Measurements from ENCODE around the gene WWC1.
"Not testable (repeated sequence)": the region's sequence is repeated elsewhere in the genome, so short reads cannot be mapped to it uniquely, and the experiment has no call there.

WWC1 gene

DNA sequence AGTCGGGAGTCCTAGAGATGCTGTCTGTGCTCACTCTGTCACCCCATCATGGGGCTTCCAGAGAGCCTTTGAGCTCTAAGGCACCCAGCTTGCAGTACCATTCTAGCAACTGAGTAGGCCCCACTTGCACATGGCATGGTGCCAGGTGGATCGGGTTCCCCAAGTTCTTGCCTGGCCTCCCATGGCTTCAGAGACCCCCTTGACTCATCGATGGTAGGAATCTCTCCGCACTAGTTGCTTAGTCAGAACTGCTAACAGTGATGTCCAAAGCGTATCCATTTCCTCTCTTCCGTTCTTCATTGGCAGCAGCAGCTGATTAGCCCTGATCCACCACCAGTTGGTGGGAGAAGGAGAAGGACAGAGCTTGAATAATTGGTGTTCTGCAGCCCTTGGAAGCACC lies 124.5 kb downstream of the WWC1 start:
- no peak for FAIRE-seq

GRCh38 chr5:168417731-168418429 lies 126.4 kb downstream of the WWC1 start:
- FAIRE-seq = no peak

DNA sequence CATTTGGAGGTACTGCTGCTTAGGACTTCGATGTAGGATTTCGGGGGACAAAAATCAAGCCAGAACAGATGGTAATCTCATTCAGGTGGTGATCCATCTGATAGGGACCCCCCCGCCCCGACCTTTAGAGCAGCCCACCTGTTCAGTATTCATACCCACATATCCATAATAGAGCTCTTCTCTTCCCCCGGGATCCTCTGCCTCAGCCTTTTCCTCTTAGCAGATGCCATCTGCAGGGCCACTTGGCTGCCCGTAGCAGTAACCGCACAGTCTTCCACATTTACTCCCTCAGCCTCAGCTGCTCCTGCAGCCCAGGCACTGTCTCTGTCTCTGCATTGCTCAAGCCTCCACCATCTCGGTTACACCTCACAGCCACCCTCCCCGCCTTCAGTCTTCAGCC lies 129.0 kb downstream of the WWC1 start:
- FAIRE-seq = no peak

GRCh38 chr5:168422431-168422830 lies 131.0 kb downstream of the WWC1 start:
- no peak for FAIRE-seq

- FAIRE-seq = no peak
Observed at GRCh38 chr5:168423478-168423877, 132.0 kb downstream of the WWC1 start.

DNA sequence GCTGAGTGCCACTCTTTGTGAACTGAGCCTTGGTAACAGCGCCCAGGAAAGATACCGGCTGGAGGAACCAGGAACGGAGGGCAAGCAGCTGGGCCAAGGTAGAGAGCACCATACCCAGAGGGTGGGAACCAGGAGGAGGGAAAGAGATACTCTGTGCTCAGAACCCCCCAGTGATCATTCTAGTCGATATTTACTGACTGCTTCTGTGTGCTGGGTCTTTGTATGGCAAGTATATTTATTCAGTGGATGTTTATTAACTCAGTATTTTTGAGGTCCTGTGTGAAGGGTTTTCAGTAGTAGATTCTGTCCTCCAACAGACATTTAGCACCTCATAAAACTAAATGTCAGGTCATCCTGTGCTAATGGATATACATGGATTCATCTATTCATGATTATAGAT lies 132.5 kb downstream of the WWC1 start:
- no peak for FAIRE-seq

DNA sequence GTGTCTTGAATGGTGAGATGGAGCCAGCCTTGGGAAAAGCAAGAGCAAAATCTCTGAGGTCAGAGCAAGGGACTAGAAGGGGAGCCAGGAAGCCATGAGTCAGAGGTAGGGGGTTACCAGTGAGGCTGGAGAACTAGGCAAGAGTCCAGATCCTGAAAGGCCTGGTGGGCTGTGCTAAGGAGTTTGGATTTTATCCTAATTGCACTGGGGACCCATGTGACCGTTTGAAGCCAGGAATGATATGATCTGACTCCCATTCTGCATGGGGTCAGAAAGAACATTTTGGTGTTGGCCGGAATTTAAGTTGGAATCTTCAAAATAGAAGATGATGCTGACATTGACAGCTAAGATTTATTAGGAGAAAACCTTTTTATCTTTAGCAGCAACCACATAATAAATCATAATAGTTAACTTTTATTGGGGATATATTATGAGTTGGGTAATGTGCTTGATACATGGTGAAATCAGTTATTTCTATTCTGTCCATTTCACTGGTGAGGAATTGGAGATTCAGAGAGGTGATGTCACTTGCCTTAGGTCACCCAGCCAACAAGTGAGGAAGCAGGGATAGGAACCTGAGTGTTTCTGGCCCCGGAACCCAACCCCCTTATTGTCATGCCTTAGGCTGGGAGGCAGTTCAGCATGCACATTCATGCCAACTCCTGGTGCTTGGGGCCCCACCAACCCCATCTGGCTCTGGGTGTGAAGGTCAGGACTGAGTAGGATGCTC lies 133.3 kb downstream of the WWC1 start:
- FAIRE-seq = no peak

DNA sequence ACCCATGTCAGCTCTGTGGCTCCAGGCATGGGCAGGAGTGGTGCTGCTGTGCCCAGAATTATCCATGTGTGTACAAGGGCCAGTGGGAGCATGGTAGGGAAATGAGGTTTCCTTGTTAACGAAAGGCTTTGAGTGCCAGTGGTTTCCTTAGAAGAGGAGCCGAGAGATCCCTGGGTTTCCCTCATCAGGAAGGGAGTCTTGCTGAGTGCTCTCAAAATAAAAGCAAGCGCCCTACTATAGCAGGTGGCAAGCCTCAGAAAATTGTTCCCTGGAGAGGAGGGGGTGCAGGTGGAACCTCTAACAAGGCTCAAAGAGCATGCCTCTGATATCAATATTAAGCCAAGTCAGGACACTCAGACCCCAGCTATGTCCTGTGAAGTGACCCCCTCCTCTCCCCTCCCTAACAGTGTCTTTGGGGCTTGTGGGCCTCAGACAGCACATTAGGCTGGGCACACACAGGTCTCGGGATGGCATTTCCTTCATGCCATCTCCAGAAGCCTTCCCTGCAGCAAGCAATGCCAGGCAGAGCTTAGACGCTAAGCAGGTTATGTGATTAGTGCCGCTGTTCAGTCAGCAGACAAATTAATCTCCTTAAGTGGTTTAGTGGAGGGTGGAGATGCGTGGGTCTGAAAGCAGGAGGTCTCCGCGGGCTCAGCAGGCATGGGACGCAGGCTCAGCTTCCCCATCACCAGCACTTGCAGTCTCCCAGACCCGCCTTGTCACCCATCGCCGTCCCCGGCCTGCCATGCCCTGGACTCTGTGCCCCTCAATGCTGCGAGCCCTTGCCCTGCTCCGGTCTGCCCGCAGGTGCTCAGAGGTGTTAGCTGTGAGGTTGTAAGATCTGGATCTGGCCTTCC lies 134.8 kb downstream of the WWC1 start:
- FAIRE-seq = no peak

DNA sequence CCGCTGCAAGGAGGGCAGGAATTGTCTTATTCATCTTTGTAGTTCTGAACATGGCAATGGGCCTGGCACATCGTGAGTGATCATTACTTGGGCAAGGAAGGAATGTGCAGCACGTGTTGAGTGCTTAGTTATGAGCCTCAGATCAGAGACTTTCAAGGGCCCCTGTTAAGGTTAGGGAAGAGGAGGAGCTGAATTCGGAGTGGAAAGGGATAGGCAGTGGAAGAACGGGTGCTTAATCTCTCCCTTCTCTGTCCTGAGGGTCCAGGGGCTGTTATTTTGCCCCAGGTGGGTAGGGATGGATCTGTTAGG lies 135.4 kb downstream of the WWC1 start:
- FAIRE-seq = no peak

DNA sequence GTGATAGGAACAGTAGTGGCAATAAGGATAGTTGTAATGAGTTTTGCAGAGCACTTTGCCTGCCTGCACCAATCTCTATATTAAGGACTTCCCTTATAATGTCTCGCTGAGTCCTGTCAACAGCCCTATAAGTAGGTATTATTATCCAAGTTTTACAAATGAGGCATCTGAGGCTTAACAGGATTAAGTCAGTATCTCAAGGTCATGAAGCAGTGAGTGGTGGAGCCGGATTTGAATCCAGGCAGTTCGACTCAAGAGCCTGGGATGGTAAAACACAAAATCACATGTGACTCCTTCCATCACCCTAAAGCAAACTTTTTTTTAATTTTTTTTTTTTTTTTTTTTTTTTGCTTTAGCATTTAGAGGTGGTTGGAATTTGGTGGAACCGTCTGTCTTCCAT lies 135.8 kb downstream of the WWC1 start:
- FAIRE-seq = no peak

GRCh38 chr5:168428552-168428951 lies 137.1 kb downstream of the WWC1 start:
- no peak for FAIRE-seq

DNA sequence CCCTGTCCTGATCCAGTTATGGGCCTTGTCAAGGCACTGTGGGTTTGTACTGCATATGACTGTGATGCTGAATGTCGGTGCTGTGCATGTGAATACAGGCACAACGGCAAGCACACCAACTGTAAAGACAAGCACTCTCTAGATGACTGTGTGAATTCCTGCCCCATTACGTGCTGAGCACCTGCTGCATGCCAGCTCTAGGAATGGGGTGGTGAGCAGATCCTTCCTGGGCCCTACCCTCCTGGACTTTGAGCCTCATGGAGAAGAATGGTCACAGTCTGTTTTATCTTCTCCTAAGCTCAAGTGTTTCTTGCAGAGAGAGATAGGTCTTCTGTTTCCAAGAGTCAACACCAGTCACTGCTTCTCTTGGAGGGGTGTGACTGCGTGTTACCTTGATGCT lies 138.9 kb downstream of the WWC1 start:
- FAIRE-seq = no peak

DNA sequence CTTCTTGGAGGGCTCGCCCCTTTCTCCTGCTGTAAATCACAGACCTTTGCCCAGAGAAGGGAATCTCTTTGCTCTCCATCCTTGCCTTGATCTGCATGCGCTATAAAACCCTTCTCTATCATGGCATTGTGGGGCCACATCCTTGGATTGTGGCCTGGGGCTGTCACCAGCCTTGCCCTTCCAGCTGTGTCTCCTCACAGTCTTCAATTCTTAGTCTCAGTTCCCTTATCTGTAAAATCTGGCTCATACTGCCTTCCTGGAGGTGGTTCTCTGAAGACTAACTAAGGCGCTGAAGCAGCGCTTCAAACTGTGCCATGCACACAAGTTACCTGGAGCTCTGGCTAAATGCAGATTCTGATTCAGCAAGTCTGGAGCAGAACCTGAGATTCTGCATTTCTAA lies 141.5 kb downstream of the WWC1 start:
- FAIRE-seq = no peak

DNA sequence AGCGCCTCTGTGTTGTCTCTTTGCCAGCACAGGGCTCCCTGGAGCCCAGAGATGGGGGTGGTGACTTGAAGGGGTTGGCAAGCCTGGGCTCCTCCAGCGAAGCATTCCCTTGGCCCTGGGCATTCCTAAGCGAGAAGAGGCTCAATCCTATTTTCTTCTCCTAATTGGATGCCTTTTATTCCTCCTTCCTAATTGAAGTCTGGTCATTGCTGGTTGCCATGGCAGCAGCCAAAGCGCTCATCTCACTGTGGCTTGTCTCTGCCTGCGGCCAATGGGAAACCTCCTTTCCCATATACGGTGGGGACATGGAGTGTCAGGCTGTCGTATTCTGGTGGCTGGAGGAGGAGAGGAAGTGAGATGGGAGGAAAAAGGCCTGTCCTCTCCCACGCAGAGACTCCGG lies 142.6 kb downstream of the WWC1 start:
- no peak for FAIRE-seq

DNA sequence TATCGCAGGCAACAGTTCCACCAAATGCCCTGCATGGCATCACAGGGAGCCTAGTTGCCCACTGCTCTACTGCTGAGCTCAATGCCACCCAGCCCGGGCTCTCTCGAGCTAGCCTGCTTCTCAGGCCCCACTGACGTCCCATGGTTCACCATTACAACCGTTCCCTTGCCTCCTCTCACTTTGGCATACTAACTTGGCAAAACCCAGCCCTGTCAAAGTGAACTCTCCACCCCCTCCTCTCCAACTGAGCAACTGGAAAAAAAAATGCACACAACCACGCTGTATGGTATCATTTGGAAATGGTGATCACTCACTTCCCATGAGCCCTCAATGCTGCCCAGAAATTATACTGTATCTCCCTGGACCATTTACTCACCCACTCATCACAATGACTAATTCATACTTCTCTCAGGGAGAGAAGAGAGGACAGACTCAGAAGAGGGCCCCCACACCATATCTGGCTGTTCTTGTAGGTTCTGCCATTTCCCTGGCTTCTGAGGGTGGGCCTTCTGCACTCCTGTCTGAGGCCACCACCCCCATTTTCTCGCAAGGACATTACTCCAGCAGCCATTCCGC lies 143.4 kb downstream of the WWC1 start:
- no peak for FAIRE-seq

DNA sequence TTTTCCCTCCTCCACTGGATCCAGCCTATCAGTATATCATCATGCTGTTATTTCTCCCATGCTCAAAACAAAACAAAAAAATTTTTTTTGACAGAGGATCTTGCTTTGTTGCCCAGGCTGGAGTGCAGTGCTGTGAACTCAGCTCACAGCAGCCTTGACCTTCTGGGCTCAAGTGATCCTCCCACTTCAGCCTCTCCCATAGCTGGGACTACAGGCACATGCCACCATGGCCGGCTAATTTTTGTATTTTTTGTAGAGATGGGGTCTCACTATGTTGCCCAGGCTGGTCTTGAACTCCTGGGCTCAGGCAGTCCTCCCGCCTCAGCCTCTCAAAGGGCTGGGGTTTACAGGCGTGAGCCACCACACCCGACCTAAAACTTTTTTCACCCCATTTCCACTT lies 143.9 kb downstream of the WWC1 start:
- not testable (repeated sequence) for FAIRE-seq

DNA sequence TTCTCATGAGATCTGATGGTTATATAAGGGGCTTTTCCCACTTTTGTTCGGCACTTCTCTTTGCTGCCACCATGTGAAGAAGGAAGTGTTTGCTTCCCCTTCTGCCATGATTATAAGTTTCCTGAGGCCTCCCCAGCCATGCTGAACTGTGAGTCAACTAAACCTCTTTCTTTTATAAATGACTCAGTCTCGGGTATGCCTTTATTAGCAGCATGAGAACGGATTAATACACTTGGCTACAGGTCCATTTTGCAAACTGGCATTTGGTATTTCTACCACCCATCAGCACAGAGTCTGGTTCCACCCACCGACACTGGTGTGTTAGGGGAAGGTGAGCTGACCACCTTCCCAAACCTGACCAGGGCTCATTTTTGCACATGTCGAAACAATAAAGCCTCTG lies 146.9 kb downstream of the WWC1 start:
- FAIRE-seq = no peak

DNA sequence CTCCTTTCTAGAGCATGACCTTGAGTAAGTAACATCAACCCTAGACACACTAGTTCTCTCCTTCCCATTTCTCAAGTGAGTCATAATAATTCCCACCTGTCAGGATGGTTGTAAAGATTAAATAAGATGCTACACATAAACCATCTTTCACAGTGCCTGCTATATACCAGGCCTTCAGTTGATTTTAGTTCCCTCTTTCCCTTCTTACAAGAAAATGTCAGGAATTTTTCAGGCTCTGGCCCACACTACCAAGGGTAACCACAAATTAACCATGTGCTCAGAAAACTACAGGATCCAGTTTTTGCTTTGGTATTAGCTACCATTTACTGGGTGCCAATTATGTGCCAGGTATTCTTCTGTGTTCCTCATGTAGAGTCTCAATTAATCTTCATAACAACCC lies 152.1 kb downstream of the WWC1 start:
- FAIRE-seq = no peak

GRCh38 chr5:168443950-168444700 lies 152.7 kb downstream of the WWC1 start:
- FAIRE-seq = no peak

GRCh38 chr5:168446983-168447619 lies 155.7 kb downstream of the WWC1 start:
- no peak for FAIRE-seq

DNA sequence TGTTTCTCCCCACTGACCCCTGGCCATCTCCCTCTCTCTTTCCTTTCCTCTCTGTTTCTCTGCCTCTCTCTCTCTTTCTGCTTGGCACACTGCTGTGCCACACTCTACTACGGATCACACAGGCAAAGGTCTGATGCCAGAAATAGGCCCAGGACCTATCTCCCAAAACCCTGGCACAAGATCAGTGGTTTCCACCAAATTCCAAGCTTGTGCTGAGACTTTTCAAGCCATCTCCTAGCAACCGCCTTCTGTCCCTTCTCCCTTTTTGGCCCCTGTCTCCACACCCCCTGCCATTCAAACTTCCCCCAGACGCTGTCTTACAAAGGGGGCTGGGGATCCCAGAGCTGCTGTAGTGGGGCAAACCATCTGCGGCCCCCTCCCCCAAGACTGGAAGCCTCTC lies 156.4 kb downstream of the WWC1 start:
- no peak for FAIRE-seq

DNA sequence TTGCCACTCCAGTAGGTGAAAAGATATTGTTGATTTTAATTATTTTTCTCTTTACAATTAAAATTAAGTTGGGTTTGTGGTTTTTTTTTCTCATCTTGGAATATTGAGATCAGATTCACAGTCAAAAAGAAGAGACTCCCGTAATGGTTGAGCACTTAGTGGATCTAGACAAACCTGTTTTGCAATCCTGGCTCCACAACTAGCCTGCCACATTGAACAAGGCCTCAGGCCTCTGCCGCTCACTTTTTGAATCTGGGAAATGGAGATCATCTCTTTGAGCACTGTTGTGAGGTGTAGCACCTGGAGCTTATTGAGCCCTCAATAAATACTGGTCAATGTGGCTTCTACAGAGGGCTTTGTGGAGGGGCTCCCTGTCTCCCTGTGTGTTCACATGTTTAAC lies 157.7 kb downstream of the WWC1 start:
- FAIRE-seq = no peak

Measured in endometrium (tissue), 2 donors.